GM18499 (cell line): ENCODE measurements around the gene VAC14.

Source experiments
- ATAC-seq: cut with Tn5 transposase; IDR thresholded peaks from one replicate; pipeline ENCODE4 v1.9.1; 2021; ENCODE audit warnings: moderate number of reproducible peaks; ENCODE audit not compliant: insufficient read depth, unreplicated experiment

Gene VAC14

DNA sequence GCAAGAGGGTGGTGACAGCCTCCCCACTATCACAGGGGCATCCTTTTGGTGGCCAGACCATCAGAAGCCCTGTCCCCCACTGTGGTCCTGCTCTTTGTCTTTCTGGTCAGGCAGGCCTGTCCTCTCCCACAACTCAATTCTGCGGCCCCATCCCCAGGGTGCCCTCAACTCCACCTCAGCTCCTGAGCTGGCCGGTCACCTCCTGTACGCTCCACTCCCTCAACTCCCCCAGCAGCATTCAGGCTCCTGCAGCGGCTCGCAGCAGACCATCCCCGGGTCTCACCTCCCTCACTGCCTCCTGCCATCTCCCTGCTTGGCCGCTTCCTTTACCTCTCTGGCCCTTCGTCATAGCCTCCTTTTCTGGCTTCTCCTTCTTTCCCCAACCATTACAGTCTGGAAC, 71.7 kb downstream of the VAC14 start:
- no peak for ATAC-seq

GRCh38 chr16:70728150-70728549, 72.8 kb downstream of the VAC14 start:
- ATAC-seq: no peak

GRCh38 chr16:70726892-70727361, 74.0 kb downstream of the VAC14 start:
- no peak for ATAC-seq

- no peak for ATAC-seq
Measured at GRCh38 chr16:70725912-70726828, 74.8 kb downstream of the VAC14 start.

- no peak for ATAC-seq
Measured at GRCh38 chr16:70725024-70725911, 75.7 kb downstream of the VAC14 start.

DNA sequence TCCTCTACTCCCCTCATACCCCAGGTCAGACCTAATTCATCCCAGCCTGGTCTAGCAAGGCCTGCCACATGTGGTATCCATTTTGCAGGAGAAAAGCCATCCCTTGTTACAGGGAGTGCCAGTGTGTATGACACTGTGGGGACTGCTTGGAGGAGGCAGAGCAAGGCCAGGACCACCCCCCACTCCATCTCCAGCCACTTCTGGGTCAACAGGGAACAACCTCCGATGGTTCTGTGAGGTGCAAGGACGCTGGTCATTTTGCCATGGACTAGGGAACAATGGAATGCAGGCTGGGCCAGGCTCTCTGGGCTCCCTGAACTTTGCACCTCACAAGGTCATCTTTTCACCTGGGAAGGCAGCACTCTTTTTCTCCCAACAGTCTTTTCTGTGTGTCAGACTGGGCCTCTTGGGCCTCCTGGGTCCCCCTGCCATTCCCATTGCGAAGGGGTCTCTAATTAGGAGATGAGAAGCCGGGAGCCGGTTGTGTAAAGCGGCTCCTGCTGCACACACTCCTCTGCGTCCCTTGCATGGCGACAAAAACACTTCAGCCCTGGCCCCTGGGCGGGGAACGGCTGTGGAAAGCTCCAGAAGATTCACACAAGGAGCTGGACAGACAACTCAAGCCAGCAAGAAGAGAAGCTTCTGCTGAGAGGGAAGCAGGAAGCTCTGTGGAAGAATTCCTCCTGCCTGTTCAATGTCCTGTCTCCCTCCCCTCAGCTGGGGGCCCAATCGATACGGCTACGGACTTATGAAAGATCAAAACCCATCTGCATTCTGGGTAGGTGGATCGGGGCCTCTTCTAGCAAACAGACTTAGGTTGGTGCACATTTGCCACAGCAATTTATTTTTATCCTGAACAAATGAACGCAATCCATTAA, 76.6 kb downstream of the VAC14 start:
- ATAC-seq: no peak

GRCh38 chr16:70723740-70724145, 77.2 kb downstream of the VAC14 start:
- ATAC-seq: no peak

GRCh38 chr16:70721202-70721963, 79.6 kb downstream of the VAC14 start:
- no peak for ATAC-seq

DNA sequence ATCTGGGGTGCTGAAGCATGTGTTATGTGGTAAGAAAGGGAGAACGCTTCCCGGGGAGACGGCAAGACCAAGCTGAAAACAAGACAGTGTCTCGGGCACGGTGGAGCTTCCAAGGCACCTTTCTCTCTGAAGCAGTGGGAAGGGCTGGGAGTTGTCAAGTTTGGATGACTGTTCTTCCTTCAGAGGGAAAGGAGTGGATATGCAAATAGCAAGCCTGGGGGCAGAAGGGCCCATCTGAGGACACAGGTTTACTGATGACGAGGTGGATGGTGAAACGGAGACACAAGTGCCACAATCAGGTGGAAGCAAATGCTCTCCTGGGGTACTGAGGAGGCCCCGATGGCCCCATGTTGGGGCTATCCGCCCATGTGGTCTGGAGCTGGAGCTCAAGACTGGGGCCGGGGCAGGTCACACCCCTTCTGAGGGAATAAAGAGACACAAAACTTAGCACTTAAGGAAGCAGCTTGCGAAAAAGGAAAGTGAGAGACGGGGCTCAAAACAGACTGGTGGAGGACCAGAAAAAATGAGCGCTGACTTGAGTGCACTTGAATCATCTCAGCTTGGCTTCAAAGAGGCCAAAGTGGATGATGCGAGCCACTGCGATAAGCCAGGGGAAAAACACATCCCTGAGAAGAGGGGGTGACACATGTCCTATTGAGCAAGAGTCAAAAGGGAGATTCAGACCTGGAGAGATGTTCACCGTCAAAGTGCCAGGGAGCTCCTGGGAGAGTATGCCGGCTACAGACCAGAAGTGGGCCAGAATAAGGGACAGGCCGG, 80.3 kb downstream of the VAC14 start:
- no peak for ATAC-seq

DNA sequence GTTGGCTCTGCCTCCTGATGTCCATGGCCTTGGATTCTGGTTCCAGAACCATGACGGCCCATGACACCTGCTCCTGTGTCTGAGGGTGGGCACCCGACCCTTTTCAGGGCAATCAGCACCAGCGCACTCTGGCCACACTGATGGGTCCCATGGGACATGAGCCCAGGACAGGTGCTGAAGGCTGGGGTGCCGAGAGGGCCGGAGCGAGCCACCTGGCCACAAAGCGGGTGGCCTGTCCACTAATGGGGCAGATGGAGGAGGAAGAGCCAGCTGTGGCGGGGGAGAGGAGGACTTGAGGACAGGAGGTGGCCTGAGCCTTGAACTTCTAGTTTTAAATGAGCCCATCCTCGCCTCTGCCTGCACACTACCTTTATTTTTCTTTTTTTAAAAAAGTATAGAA, 83.9 kb downstream of the VAC14 start:
- ATAC-seq: no peak

DNA sequence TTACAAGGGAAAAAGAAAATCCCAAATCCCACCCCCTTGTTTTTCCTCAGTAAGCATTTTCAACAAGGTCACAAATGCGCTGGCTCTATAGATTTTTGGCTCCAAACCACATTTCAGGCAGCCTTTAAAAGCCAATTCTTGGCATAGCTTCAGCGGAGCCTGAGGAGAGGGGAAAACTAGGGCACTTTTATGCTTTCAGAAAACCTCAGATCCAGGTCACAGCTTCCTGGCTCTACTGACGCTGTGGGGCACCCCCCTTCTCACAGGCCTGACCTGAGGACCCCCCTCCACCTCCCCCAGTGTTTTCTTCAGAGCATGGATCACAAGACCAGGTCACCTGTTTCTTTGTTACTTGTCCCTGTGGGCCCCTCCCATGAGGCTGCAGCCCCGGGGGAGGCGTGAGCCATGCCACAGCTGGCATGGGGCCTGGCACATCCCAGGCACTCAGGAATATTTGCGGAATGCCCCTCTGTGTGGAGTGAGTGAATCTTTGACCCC, 85.0 kb downstream of the VAC14 start:
- no peak for ATAC-seq

GRCh38 chr16:70715055-70715858, 85.7 kb downstream of the VAC14 start:
- ATAC-seq: no peak

GRCh38 chr16:70714581-70715054, 86.3 kb downstream of the VAC14 start:
- no peak for ATAC-seq

DNA sequence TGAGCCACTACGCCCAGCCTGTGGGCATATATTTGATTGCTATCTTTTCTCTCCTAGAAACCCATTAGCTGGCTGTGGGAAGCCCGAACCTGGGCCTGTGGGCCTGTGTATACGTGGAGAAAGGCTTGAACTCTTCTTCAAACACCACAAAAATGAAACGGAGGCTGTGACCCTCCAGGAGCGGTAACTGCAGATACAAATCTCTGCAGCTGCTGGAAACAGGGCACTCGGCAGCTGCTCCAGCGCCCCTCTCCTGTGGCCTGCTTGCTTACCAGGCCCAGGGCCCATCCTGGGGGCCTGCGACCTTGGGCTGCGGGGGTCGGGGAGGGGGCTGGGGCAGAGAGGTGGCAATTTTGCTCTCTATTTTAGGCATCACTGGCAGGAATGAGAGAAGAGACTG, 87.1 kb downstream of the VAC14 start:
- no peak for ATAC-seq

- no peak for ATAC-seq
Measured at GRCh38 chr16:70713342-70713741, 87.6 kb downstream of the VAC14 start.

GRCh38 chr16:70712942-70713341, 88.0 kb downstream of the VAC14 start:
- ATAC-seq: no peak

DNA sequence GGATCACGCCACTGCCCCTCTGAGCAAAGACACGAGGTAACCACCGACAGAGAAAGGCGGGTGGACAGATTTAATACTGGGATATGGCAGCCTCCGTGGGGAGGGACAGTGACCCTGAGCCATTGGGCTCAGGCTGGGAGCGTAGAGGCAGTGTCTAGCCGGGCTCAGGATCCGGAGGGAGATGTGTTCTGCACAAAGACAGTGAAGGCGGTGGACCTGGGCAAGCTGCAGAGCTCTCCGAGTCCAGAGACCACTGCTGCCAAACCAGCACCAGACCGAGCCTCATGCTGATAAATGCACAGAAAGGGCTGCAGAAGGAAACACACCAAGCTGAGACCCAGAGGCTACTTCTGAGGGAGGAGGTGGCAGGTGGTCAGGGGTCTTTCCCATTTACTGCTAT, 88.6 kb downstream of the VAC14 start:
- no peak for ATAC-seq
